8988T (cell line): ENCODE measurements around the gene ATP6V1A.

Experiments
- DNase-seq: peaks from one replicate; pipeline ENCODE4 v3.0.0; 2011

ATP6V1A gene

DNA sequence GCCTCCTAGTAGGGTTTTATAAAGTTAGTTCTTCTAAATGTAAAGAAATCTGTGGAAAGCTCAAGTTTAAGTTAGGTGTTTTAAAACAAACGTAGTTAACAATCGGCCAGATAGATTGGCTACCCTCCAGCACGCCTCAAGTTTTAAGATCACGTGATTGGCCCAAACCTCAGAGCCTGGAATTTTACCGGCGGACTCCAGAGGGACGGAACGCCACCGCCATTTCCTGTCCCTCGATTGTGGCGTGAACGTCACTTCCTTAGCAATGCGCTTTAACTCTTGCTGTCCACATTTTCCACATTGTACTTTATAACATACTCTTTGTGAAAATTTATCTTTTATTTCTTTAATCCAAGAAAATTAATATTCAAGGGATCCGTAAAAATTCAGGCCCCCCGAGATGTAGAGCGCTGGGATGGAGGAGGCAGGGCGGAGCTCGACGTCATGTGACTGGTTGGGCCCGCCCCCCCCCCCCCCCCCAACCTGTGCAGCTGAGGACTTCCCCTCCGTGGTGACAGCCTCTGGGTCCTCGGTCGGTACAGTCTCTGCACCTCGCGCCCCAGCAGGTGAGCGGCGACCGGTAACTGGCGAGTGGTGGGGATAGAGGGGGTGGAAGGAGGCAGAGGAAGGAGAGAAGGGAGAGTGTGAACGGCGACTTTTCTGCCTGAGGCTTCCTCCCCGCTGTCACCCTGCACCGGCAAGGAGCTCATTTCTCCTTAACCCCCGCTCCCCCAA, at the start of gene ATP6V1A:
ATP6V1A (plus strand) TSS at position 488 of the 735 bp plus-strand sequence. CDS start 31,719 bp downstream, outside the sequence.
- peak; percentile 48 for DNase-seq

DNA sequence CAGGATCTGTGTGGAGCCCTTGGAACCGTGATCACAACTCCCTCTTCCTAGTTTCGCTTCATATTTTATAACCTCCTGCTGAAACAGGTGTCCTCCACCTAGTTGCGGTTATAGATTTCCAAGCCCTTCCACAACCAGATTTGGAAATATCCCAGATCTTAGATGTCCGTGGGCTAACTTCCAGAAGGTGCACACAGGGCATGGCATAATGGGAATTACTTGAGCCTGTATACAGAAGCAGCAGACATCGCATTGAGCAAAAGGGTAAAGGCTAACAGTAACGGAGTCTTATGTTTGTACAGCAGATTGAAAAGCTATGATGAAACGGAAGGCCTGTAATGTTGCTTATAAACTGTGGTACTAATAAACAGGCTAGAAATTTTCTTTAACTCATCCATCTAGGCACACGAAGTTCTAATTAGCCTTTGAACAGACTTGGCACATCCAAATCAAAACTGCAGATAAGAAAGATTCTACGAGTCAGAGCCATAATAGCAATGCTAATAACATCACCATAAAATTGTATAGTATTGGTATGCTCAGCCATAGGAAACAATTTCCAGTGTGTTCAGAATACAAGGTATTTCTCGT, 49.2 kb upstream of the ATP6V1A start:
- DNase-seq = no peak

DNA sequence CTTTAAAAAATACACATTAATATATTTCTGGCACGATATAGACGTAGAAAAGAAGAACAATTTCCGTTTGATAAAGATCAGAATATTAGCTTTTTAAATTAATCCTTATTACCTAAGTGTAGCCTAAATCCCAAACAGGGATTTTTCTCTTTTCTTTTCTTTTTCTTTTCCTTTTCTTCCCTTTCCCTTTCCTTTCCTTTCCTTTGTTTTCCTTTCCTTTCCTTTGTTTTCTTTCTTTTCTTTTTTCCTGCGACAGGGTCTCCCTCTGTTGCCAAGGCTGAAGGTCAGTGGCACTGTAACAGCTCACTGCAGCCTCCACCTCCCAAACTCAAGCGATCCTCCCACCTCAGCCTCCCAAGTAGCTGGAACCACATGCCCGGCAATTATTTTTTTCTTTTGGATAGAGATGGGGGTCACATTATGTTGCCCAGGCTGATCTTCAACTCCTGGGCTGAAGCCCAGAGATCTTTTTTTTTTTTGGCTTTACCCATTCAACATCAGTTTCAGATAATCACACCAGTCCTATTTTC, 48.6 kb upstream of the ATP6V1A start:
- DNase-seq = no peak

DNA sequence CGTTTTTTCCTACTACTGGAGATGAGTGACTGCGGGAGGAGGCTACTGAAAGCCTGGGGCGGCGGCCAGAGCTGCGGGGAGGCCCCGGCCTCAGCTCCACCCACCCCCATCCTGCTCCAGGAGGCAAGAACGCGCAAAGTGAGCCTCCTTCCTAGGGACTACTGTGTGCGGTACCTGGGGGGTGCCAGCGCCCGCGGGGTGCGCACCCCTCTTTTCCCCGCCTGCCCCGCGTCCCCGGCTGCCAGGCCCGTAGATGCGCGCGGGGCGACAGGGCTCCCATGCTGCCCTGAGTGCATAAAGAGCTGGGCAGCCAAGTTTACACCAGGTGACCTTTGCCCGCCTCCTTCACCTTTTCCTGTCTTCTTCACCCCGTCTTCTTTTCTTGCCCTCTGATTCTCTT, 47.9 kb upstream of the ATP6V1A start:
- DNase-seq = peak; percentile 30

DNA sequence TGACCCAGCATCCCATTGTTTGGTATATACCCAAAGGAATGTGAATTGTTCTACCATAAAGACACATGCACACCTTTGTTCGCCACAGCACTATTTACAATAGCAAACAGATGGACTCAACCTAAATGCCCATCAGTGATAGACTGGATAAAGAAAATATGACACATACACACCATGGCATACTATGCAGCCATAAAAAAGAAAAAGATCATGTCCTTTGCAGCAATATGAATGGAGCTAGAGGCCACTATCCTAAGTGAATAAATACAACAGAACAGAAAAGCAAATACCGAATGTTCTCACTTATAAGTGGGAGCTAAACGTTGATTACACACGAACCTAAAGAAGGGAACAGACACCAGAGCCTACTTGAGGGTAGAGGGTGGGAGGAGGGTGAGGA, 39.0 kb upstream of the ATP6V1A start:
- no peak for DNase-seq

DNA sequence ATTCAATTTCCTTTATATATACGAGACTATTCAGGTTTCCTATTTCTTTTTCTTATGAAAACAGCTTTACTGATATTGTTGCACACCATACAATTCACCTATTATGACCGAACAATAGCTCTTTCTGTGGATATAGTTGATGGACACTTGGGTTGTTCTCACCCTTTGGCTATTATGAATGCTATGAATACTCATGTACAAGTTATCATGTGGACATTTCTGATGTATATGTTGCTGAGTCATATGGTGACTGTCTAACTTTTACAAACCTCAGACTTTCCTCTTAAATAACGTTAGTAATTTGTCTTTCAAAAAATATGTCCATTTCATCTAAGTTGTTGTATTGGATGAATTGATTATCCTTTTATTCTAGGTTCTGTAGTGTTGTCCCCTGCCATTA, 34.7 kb upstream of the ATP6V1A start:
- no peak for DNase-seq

DNA sequence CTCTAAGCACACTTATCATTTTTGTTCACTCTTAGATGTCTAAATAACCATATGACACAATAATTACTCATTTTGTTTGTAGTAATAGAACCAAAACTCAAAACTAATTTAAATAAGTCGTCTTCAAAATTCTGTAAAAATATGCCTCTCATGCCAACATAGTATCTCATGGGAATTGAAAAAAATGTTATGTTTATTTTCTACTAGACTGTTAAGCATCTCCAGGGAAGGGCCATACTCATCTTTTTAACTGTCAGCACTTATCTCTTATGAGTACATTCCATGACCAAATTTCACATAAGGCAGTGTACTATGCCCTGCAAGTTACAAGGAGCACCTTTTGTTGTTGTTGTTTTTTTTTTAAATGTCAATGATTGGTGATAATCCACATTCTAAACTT, 32.1 kb upstream of the ATP6V1A start:
- no peak for DNase-seq

DNA sequence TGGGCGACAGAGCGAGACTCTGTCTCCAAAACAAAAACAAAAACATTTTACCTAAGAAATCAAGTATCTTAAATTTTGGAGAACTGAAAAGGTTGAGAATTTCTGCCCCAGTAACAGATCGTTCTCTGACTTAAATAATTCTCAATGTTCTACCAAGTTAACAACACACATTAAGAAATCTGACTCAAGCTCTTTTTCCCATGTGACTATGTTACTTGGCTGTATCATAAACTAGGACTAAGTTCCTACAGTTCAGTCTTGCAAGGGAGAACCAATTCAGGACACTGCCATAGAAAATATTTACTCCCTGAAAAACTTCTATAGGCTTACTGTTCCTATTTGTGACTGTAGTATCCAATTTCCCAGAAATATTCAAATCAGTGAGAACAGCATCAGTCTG, 29.5 kb upstream of the ATP6V1A start:
- no peak for DNase-seq

DNA sequence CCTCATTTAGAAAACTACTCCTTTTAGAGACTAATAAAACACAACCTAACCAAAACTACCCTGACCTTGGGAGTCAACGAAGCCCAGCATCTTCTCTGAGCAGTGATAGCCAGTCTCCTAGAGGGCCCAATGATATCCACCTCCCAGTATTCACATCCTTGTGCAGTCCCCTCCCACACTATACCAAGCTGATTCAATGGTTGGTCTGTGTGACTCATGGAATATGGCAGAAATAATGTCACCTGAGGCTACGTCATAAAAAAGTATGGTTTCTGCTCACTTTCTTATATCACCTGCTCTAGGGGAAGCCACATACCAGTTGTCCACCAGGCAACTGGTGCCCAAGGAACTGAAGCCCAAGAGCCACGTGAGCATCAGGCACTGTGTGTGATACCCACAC, 29.0 kb upstream of the ATP6V1A start:
- DNase-seq = no peak

DNA sequence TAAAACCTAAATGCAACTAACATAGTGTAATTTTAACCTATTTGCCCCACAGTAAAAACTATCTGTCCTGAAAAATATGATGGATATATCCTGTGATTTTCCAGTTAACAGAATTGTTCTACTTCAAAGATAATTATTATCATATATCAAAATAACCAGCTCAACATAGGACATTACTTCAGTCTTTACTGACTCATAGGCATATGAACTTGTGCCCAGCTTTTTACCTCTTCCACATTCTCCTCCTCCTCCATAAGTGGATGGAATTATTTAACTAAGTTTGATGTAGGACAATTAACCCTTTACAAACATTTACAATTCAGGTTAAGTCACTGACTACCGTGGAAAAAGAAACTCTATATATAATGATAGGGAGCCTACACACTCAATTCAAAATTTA, 27.5 kb upstream of the ATP6V1A start:
- DNase-seq = no peak

DNA sequence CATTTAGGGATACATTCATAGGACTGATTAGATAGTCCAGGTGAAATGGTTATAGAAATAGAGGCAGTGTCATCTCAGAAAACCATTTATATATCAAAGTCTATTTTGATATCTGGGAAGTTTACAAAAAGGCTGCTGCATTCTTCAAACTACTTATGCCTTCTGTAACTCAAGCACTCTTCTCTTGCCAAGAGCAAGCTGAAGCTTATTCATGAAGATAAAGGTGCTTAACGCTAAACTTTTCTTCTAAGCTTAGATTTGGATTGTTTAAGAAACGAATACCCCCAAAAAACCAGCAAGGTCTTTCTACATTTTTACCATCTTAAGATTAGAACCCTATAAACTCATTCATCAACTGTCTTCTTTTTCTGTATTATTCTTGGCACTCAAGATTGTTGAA, 27.1 kb upstream of the ATP6V1A start:
- no peak for DNase-seq

DNA sequence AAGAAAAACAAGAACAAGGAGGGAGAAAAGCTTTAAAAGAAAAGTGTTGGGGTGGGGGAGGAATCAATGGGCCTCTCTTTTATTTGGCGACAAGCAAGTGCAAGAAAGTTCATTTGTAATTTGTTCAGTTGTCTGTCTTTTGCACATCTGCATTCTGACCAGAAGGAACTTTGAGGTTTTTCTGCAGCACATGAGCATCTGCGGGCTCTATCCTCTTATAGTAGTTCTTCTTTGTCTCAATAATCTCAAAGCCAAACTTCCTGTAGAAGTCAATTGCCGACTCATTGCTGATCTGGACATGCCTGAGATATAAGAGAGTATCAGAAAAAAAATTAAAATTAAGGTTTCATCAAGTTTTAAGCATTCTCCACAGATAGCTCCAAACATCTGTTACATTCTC, 25.2 kb upstream of the ATP6V1A start:
- no peak for DNase-seq

DNA sequence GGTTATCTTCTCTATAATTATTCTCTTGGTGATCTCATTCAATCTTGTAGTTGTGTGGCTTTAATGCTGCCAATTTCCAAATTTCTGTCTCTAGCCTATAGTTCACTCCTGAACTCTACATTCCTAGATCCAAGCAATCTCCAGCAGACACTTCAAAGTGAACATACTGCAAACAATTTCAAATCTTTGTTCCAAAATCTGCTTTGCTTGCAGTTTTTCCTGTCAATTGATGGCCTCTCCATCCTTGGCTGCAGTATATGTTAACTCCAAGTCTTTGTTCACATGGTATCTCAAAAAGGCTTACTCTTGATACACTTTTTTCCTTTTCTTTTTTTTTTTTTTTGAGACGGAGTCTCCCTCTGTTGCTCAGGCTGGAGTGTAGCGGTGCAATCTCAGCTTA, 18.2 kb upstream of the ATP6V1A start:
- no peak for DNase-seq

DNA sequence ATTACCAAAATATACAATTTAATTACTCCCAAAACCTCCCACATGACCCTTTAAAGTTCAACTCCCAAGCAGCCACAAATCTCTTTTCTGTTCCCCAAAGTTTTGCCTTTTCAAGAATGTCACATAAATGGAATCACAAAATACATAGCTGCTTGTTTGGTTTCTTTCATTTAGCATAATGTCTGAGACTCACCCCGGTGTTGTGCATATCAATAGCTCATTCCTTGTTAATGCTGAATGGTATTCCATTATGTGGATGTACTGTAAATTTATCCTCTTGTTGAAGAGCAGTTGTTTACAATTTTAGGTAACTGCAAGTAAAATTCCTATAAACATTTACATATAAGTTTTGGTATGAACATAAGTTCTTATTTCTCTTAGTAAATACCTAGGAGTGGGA, 16.3 kb upstream of the ATP6V1A start:
- DNase-seq = no peak

DNA sequence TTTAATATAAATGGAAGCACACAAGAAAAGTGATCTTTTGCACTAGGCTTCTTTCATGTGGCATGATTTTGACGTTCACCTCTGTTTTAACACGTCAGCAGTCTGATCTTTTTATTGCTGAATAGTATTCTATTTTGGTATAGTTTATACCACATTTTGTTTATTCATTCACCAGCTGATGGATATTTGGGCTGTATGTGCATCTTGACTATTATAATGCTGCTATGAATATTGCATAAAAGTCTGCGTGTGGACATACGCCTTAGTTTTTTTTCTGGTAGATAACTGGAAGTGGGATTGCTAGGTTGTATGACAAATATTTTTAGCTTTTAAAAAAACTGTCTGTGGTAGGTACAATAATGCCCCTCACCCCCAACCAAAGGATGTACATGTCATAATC, 15.1 kb upstream of the ATP6V1A start:
- no peak for DNase-seq

DNA sequence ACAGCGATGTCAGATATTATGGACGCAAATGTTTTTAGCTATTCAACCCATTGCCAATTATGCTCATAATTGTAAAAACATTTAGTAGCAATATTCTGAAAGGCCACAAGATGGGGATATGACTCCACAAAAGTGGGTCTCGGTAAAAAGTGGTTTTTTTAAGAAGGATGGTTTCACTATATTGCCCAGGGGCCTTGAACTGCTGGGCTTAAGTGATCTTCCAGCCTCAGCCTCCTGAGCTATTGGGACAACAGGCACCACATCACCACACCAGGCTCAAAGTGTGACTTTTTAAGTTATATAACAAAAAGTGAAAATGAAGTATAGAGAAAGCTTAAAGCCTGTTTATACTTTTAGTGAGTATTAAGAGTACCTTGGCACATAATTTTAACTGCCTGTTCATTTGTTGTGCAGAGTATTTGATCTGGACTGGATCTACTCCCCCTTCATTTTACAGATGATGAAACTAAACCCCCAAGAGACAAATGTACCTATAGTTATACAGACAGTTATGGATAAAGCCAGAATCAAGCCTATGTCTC, 10.2 kb upstream of the ATP6V1A start:
- no peak for DNase-seq

DNA sequence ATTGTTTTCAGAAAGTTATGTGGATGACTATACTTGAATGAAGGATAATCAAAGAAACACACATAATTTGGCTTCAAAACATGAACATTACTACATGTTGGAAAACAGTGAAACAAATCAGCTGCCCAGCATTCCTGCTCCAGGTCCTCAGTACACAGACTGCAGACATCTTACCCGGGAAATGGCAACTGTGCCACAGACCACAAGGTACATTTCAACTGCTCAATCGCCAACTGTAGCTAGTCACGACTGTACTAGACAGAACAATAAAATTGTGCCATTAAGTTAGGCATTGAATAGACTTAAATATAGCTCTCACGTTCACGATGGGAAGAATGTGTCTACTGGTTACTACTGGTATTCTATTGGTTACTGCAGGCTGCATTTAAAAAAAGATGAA, 5.7 kb upstream of the ATP6V1A start:
- no peak for DNase-seq

DNA sequence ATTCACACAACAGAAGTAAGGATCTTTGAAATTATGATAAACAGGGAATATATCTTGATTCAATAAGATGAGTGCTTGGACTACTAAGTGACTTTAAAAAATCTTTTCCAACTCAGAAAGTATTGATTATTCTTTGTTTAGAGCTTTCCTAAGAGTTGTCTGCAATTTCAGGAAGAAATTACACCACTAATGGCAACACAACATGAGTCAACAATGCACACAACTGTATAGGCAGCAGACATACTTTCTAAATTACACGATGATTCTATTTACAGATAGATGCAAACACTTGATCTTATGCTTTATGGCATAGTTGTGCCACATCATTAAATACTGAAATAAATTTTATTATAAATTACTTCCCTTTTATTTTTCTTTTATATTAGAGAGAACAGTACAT, 5.2 kb upstream of the ATP6V1A start:
- no peak for DNase-seq

DNA sequence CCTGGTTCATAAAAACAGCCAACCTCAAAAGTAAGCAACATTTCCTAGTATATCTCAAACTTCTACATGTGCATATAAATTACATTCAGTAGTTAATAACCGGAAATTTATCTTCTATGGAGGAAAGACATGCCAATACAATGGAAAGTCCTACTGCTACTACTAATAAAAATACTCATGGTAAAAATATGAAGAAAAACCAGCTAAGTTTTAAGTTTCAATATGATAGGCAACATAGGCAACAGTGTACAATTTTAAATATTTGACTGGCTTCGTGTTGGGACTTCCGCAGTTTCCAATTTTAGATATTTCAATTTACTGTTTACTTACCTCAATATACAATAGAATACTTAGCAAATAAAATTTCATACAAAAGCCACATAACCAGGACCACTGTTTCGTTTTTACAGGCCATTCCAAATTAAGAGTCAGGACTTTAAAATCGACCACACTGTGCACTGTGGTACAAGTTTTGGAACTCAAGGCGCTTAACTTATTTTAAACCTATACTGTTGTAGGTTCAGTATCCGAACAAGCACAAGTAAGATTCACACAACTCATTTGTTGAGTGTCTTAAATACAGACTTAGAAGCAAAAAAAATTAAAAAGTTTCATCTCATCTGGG, 3.7 kb upstream of the ATP6V1A start:
- DNase-seq = no peak

DNA sequence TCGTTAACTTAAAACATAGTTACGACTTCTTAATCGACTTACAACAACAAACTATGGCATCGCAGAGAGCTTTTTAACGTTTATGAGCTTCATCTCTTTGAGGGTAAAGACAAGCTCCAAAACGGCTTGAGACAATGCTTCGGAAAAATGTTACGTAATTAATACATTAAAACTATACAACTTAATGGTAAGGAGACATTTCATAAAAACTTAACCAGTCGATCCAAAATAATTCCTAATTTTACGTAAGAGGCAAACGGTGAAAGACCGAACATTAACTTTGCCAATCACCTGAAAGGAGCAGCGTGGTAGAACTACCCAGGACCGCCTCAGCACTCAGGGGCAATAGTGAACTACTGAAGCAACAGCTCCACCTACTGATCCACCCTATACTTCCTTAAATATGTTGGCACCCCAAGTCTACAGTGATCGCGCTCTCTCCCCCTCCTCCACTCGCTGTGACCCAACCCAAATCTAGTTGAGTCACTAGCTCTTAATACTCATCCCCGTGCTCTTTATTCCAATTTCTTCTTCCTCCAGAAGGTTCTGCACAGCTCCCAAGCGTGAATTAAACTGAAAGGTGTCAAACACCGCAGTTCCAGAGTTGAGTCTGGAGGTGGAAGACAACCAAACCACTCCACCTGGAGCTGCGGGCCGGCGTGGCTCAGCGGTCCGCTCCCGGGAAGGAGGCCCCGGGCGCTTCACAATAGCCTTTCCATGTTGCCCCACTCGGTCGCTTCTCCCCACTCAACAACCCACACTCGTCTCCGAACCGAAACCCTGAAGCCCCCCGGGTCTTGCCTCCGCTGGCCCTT, 1.7 kb upstream of the ATP6V1A start:
- DNase-seq = peak; percentile 57

DNA sequence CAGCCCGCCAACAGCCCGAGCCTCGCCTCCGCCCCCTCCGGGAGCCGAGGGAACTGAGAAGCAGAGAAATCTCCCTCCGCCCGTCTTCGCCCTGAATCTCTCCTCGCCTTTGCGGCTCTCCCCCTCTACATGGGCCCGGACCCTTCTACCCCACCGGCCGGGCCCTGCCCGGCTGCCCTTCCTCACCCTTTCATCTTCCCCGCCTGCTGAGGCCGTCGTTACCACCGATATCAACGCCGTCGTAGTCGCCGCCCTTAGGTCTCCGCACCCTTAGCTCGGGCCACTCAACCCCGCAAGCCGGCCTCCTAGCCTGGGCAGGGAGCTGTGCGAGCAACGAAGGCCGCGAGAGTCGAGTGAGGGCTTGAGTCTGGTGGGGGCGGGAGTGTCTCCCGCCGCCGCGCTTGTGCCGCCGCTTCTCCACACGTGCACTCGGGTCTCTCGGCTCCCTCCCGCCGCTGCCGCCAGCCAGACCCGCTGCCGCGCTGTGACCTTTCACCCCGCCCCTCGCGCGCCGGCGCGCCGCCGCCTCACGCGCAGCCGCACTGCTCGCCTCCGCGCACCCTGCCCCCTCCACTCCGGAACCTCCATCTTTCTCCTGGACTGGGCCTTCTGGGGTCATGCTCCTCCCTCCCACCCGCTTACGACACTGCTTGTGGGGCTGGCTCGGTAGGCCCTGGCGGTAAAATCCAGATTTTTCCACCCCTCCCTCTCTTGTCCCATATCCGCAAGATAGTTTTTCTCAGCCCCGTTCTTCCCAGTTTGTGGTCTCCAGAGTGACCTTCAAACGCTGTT, 883 bp upstream of the ATP6V1A start, which contains the start of gene NAA50:
NAA50 (minus strand) TSS at position 494 of the 792 bp plus-strand sequence; CDS start at position 194, 300 bp downstream.
- DNase-seq = peak; percentile 53
